Measurements from ENCODE around the gene ELMO2.
A peak's percentile ranks its signal among the peaks of the same experiment; 100 is the strongest.
"Not testable (repeated sequence)": the region's sequence is repeated elsewhere in the genome, so short reads cannot be mapped to it uniquely, and the experiment has no call there.

Gene ELMO2

DNA sequence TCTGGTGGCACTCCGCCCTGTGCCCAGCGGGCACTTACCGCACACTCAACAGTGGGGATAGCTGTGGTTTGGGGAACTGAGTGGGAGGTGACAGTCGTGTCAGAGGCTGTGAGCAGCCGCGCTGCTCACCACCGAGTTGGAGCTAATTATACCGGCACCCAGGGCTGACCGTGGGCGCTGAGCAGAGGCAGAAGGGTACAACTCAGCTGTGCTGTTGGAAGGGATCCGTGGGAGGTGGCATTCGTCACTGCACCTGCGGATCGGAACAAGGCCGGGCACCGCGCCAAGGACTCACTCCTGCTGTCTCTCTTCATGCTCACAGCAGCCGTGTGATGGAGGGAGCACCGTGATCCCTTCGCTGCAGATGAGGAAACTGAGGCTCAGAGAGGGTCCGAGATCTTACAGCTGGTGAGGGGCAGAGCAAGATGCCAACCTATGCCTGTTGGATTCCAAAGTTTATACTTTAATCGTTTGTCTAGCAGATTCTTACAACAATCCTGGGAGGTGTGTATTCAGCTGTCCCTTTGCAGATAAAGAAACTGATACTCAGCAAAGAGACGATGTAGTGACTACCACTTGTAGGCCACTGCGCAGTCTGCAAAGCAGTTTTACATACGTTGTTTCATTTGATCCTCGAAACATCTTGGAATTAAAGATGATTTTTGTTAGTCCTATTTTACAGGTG is 713 bp upstream of the ELMO2 start:
- H3K4me3 ChIP-seq (ENCODE audit: low read depth, low read length): peak overlapping the region; percentile 69

DNA sequence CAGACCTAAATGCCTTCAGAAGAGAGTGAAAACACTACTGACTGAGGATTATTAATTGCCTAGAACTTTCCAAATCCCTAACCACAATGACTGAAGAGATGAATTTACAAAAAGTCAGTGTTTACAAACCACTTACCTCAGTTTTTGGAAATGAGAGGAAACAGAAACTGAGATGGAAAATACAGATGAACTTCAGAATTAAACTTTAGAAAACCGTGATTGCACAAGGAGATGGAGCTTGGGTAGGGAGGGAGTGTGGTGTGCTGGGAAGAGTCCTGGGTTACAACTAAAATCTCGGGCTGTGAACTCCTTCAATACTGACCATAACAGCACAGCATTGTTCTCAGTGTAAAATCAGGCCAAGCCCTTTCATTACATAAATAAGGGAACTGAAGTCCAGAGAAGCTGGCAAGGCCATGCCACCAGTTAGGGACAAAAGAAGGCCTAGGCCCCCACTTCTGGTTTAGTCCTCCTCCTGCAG is 4.0 kb downstream of the ELMO2 start:
- no peak overlapping the region for H3K4me3 ChIP-seq (ENCODE audit: low read depth, low read length)

DNA sequence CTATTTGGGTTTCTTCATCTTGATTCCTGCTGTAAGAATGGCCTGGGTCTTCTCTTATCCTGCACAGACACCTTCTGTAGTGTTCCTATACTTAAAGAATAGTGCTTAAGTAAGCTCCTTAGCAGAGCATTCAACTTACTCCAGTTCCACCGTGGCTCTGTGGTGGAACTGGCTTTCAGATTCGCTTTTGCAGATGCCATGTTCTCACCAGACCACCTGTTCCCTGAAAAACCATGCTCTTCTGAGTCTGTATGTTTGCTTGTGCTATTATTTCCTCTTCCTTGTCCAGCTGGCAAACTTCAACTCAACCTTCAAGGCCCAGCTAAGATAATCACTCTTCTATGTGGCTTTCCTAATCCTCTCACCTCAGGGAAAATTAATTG is 4.9 kb downstream of the ELMO2 start:
- H3K4me3 ChIP-seq (ENCODE audit: low read depth, low read length): no peak overlapping the region

DNA sequence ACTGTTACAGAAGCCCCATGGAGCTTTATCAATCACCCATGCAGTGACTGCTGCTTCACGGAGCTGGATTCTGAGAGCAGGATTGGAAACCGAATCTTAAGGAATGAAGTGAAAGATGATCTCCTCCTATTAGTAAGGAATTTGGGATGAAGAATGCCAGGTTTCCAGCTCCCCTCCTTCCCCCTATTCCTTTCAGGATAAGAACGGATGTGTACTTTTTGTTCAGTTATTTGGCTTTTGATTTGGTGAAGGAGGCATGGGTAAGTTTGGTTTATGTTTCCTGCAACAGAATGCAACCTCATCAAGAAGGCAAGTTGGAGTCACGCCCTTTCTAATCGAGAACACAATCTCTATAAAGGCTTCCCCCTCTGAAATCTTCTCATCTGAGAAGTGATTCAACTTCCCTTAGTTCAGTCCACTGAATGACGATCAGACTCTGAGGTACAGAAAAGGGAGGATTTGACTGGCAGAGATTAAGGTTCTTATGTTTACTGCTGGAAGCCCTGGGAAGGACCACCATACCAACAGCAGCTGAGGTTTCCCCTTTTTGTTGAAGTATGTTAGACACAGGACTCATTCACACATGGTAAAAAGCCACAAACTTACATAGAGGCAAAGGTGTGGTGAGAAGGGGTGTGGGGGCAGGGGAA is 5.5 kb downstream of the ELMO2 start:
- H3K4me3 ChIP-seq (ENCODE audit: low read depth, low read length): no peak overlapping the region

DNA sequence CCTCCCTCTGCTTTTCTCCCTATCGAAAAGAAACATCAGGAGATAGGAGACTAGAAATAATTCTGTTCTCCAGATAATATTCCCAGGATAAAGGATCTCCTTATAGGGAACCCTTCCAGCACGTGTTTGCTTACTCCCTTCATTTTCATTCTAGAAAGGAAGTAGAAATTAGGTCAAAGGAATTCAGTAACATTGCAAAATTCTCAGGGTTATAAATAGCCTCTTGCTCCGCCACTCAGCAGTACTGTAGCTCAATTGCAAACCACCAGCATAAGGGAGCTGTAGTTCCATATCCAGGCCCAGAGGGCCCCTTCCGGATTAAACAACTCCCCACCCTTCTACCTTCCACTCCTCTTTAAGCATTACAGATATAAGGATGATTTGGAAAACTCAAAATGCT is 6.2 kb downstream of the ELMO2 start:
- H3K4me3 ChIP-seq (ENCODE audit: low read depth, low read length): no peak overlapping the region

DNA sequence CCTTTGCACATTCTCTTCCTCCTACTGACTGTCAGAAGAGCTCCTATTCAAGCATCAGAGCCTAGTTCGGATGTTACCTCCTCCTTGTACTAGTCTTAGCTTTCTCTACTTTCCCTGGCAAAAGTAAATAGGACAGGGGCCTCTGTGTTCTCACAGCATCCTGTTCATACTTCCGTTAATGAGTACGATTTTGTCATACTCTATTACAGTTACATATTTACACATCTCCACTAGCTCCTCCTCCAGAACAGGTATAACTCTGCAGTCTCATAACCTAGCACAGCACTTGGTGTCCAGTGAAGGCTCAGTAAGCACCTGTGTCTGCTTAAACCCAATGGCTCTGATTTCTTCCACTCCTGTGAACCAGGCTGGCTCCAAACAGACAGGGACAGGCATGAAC is 7.0 kb downstream of the ELMO2 start:
- no peak overlapping the region for H3K4me3 ChIP-seq (ENCODE audit: low read depth, low read length)

DNA sequence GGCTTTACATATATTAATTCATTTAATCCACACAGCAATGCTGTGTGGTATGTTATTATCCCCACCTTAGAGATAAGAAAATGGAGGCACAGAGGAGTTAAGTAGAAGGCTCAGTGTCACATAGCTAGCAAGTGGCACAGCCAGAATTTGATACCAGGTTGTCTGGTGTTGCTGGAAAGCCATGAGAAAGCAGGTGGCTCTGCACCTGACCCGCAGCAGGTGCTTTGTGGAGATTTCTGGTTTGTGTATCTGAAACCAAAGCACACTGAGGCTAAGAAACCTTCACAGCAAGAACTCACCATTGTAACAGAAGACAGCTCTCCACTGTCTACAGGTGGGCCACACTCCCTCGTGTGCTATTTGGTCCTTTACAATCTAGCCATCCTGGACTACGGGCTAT is 7.5 kb downstream of the ELMO2 start:
- no peak overlapping the region for H3K4me3 ChIP-seq (ENCODE audit: low read depth, low read length)

DNA sequence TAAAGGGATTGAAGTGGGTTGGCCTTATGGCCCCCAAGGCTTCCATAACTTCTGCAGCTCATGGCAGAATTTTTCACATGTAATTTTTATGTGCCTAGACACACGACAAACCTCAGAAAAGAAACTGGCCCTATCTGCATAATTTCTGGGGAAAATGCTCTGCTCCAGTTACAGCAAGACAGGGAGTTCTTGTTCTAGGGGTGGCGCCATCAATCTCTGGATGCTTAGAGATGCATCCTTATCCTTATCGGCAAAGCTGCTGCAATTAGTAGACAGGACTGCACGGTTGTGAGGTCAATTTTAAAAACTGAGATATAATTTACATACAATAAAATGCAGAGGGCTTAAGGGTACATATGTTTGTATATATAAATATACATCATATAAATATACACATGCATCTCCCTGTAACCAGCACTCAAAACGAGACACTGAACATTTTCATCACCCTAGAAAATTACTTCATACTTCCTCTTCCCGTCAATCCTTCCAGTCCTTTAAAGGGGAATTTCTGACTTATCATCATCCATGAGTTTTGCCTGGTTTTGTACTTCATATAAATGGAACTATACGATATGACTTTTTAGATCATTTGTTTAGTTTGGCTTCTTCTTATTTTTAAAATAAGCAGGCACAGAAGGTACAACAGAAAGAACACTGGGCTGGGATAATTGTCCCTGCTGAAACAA is 10.2 kb downstream of the ELMO2 start:
- no peak overlapping the region for H3K4me3 ChIP-seq (ENCODE audit: low read depth, low read length)

DNA sequence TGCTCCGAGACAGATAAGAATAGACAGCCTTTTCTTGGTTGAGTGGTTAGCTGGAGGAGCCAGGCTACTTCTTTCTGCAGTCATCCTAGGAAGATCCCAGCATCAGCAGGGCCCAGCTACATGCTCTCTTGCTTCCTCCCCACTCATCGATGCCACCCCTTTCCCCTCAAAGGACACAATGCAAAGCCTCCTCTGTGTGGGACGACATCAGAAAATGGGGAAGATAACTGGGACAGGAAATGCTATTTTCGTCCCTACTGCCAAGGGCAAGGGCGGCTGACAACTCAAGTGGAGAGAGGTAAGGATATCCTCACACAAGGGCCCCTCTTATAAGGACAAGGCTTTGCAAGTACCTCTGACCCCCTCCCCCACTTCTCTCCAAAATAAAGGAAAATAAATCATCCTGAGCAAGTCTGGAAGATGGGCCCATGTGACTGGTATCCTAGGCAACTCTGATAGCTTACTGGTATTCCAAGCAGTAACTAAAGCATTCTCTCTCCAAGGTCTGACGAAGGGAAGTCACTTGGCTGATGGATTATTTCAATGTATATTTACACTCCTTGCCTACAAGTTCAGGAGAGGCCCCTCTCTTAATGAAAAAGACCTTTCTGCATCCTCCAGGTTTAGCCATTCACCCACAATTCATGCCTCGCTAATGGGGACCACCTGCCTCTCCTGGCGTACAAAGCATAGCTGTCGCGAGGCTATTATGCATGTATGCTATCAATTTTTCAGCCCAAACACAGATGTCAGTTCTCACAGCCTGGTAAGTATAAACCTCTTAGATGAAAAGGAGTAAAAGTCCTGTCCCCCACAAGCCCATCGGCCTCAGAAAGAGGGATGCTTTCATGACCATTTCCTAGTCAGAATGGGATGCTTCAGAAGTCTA is 11.3 kb downstream of the ELMO2 start:
- no peak overlapping the region for H3K4me3 ChIP-seq (ENCODE audit: low read depth, low read length)

DNA sequence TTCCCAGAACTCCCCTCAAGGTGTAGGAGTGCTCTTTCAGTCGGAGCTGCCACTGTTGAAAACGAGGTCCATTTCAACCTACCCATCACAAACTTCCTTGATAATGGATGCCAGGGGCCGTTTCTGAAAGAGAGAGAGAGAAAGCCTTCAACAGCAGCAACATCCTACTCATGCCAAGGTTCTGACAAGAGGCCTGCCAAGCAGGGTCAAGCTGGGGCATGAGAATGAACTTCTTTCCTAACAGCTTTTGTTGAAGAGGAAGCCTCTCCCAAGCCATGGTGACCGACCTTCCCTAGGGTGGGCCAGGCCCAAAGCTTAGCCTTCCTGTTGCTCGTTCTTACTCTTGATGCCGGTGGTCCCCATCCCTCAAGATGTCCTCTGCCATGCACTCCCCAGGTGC is 12.4 kb downstream of the ELMO2 start:
- H3K4me3 ChIP-seq (ENCODE audit: low read depth, low read length): no peak overlapping the region

DNA sequence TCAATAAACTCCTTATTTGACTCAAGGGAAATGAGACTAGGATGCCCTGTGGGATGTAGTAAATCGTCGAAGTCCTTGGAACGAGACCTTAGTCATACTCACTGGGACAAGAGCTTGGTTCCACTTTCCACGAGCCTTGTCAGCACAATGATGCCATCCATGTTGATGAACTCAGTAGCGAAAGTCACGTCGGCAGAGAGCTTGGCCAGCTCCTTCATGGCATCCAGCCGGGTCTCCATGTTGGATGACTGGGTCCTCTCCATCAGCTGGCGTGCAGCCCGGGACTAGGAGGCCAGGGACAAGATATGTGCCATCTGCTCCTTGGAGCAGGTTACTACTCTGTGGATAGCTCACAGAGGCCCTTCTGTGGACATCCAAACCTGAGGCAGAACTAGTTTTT is 17.5 kb downstream of the ELMO2 start:
- no peak overlapping the region for H3K4me3 ChIP-seq (ENCODE audit: low read depth, low read length)

DNA sequence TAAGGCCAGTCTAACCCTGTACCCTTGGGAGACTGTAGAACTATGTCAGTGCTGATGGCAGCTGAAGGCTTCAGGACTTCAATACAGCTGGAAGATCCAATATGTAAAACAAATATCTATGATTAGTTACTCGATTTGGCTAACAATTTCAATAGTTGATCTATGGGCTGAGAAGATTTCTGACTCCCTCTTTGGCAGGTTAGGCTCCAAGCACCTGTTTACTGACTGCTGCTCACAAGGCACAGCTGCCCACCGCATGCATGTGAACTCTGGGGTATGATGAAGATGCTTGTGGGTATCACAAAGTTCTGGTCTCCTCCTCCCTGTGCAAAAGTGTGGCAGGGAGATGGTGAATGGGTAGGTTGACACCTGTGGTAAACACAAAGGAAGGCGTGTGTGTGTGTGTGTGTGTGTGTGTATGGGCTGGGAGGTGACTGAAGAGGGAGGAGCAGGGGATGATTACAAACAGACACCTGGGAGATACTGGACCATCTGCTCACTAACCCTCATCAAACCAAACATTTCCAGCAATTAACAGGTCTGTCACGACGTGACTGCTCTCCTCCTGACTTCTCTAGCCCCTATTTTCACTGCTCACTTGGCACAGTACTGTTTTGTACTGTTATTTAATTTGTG is 18.1 kb downstream of the ELMO2 start:
- H3K4me3 ChIP-seq (ENCODE audit: low read depth, low read length): no peak overlapping the region

DNA sequence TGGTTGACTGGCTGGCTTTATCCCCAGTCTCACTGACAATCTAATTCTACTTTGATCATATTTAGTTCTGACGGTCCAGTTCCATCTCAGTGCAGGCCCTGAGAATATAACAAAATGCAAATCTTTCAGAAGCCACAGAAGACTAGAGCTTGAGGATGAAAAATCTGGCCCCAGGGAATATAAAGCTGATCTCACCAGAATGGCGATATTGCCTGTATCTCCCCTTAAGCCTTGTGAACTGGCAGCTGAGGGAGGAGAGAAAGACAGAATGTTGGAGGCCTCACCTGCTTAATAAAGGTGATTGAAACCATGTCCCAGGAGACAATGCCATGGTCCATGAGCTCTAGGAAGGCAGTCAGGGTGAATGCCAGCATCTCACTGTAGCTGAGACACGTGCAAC is 19.4 kb downstream of the ELMO2 start:
- not testable (repeated sequence) for H3K4me3 ChIP-seq (ENCODE audit: low read depth, low read length)

DNA sequence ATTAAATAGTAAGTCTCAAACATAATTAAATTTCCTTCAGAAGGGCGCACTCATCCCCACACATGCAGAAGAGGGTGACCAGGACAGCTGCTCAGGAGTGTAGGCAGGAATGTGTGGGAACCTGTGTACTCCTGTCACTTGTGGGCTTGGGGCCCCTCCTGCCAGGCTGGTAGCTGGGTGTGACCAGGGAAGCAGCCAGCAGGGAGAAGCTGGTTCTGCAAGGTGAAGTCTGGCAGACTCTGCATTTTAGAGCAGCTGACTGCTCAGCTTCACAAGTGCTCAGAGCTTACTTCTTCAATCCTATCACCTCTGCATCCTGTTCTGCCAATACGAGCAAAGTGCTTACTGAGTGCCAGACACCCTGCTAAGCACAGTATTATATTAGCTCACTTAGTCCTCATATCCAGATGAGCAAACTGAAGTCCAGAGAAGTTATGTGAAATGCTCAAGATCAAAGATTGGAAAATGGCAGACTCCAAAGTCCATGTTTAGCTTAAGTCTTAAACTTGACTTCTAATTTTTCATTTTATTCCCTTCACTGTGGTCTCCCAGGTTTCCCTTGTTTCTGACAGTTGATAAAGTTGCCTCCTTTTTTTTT is 27.9 kb downstream of the ELMO2 start:
- H3K4me3 ChIP-seq (ENCODE audit: low read depth, low read length): no peak overlapping the region

DNA sequence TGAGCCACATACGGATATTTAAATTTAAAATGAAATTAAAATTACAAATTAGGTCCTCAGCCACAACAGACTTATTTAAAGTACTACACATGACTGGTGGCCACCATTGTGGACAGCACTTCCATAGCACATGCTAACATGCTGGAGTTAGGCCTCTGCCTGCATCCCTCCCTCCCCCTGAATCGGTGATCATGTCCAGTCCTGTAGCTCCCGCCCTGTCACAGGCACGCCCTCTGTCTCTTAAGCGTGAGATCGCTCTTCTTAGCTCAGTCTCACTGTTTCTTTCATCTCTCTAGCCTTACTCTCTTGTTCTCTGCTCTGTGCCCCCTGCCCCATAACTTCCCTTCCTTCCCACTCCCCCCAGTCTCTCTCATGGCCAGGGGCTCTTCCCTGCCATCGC is 28.9 kb downstream of the ELMO2 start:
- no peak overlapping the region for H3K4me3 ChIP-seq (ENCODE audit: low read depth, low read length)

DNA sequence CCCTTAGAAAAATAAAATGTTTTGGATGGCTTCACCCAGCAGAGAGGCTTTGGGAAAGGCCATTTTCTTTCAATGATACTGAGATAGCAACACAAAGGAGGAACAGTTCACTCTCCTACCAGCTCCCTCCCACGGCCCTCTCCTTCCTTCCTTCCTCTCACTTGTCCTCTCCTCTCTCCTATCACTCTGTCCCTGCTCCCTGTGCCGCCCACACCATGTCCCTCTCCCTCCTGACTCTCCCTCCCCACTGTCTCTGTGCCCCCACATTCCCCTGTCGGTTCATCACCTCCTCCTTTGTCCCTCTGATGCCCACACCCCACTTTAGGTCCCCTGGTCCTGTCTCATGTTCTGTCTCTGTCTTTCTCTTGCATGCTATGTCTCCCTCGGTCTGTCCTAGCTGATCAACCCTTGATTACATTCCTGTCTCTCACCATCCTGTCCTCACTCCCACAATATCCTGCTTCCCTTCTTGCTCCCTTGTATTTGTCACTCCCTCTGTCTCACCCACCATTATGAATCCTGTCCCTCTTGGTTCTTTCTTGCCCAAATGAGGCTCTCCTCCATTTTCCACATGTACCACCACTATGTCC is 30.1 kb downstream of the ELMO2 start:
- H3K4me3 ChIP-seq (ENCODE audit: low read depth, low read length): no peak overlapping the region

DNA sequence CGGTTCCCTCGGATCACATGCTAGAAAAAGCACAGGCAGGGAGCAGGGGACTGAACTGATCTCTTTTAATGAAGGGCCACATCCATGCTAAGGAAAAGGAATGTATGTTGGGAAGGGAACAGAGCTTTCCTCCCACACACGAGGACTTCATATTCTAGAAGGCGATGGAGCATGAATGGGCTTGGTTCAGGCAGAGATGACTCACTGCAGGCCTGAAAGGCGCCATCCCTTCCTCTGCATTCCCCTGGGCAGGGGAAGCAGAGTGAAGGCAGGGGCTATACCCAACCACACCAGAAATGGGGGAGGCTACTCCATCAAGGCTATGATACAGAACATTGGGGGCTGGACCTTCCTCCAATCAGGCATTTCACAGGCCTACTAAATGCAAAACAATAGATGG is 30.6 kb downstream of the ELMO2 start:
- no peak overlapping the region for H3K4me3 ChIP-seq (ENCODE audit: low read depth, low read length)

DNA sequence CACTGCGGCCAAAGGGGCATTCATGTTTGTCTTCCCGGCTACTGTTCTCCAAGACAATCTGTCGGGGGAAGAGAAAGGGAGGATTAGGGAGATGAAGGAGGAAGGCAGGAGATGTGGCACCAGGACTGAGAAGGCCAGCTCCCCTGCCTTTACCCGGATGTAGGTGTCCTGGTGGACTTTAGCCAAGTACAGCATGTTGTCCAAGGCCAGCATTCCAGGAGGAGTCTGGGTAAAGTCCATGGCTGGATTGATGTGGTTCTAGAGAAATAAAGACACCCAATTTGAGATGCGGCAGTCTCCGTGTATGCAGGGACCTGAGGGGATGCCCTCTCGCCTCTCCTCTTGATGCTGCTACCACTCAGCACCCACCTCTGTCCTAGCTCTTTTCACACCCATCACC is 32.0 kb downstream of the ELMO2 start:
- no peak overlapping the region for H3K4me3 ChIP-seq (ENCODE audit: low read depth, low read length)

DNA sequence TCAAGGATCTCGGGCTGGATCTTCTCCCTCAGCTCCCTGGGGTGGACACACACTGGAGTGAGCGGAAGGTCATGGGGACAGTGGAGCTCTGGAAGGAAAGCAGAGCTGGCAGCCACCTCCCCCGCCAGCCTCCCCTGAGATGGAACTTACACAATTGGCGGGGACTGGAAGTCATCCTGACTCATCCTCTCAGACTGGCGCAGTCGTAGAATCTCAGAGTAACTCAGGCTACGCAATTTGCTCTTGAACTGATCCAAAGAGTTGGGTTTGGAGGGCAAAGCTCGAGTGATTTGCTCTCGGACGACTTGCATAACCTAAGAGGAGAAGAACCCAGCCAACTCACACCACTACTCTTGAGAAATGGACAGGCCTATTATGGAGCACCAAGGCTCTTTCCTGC is 34.8 kb downstream of the ELMO2 start:
- H3K4me3 ChIP-seq (ENCODE audit: low read depth, low read length): no peak overlapping the region

DNA sequence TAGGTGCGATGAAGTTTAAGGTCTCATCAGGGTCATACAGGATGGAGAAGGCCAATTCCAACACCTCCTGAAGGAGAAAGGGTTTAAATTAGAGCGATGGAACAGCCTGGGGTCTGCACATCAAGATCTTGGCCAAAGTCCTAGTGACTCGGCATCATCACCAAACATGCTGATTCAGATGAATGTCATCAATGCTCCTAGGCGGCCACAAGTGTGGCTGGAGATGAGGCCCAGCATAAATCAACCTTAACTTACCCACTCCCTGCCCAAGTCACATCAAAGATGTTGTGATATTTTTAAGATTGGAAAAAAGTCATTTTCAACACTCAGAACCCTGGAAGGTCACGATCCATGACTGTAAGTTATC is 37.5 kb downstream of the ELMO2 start:
- H3K4me3 ChIP-seq (ENCODE audit: low read depth, low read length): no peak overlapping the region
